Astrocyte (in vitro differentiated cells and primary cell): ENCODE results near the gene SPINK8.

Source experiments
- EZH2 ChIP-seq: IDR thresholded peaks from 2 replicates; pipeline ENCODE4 v1.6.1; 2012; ENCODE audit warnings: mild to moderate bottlenecking, low read length, inconsistent platforms; ENCODE audit not compliant: insufficient read depth
- TF ChIP-seq, protein P1 (sequence below): IDR thresholded peaks from 2 replicates; pipeline ENCODE4 v1.5.1; 2011; ENCODE audit warnings: low read depth, mild to moderate bottlenecking, inconsistent platforms, low read length, moderate library complexity; ENCODE audit not compliant: insufficient read depth

DNA sequence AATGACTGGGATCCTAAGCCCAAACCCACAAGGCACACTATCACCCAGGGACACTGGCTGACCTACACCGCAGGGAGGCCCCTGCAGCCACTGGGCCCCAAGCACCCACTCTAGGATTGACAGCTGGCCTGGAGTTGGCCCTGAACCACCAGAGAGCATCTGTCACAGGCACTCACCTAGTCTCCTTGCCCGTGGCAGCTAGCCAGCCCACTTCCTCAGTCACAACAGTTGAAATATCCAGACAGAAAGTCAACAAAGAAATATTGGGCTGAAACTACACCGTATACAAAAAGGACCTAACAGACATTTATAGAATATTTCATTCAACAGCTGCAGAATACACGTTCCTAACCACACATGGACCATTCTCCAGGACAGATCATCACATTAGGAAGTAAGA, 5.2 kb upstream of the SPINK8 start:
- TF ChIP-seq, protein P1, sequence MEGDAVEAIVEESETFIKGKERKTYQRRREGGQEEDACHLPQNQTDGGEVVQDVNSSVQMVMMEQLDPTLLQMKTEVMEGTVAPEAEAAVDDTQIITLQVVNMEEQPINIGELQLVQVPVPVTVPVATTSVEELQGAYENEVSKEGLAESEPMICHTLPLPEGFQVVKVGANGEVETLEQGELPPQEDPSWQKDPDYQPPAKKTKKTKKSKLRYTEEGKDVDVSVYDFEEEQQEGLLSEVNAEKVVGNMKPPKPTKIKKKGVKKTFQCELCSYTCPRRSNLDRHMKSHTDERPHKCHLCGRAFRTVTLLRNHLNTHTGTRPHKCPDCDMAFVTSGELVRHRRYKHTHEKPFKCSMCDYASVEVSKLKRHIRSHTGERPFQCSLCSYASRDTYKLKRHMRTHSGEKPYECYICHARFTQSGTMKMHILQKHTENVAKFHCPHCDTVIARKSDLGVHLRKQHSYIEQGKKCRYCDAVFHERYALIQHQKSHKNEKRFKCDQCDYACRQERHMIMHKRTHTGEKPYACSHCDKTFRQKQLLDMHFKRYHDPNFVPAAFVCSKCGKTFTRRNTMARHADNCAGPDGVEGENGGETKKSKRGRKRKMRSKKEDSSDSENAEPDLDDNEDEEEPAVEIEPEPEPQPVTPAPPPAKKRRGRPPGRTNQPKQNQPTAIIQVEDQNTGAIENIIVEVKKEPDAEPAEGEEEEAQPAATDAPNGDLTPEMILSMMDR: no peak
- no peak for TF ChIP-seq EZH2
